Stimulated activated effector memory CD8-positive, alpha-beta T cell treated with anti-CD3 and anti-CD28 coated beads, Interleukin-12 subunit alpha, Interleukin-12 subunit beta, amount 100 ng/mL, for 72 hours (primary cell): ENCODE measurements around the gene AQP3.
"Not testable (repeated sequence)": the region's sequence is repeated elsewhere in the genome, so short reads cannot be mapped to it uniquely, and the experiment has no call there.

Experiments
- ATAC-seq: fragments of 150-1000 bp; cut with Tn5 transposase; 2 replicates; pipeline ENCODE4 v1.10.0; 2021
- DNase-seq, 2 donors: peaks; one replicate each; pipeline ENCODE4 v3.0.0; 2021 to 2022; ENCODE audit warnings: low spot score in 2 of 2
- H3K27ac Mint-ChIP-seq: one replicate; pipeline ENCODE4 v1.8.0; 2022; ENCODE audit warnings: mild to moderate bottlenecking, mixed read lengths
- H3K36me3 Mint-ChIP-seq: one replicate; pipeline ENCODE4 v1.8.0; 2022; ENCODE audit warnings: mild to moderate bottlenecking, mixed read lengths
- H3K4me1 Mint-ChIP-seq: one replicate; pipeline ENCODE4 v1.8.0; 2022; ENCODE audit warnings: mixed read lengths
- H3K4me3 Mint-ChIP-seq: one replicate; pipeline ENCODE4 v1.8.0; 2022; ENCODE audit warnings: mild to moderate bottlenecking, mixed read lengths
- H3K9me3 Mint-ChIP-seq: one replicate; pipeline ENCODE4 v1.8.0; 2022; ENCODE audit warnings: mixed read lengths

Gene AQP3

DNA sequence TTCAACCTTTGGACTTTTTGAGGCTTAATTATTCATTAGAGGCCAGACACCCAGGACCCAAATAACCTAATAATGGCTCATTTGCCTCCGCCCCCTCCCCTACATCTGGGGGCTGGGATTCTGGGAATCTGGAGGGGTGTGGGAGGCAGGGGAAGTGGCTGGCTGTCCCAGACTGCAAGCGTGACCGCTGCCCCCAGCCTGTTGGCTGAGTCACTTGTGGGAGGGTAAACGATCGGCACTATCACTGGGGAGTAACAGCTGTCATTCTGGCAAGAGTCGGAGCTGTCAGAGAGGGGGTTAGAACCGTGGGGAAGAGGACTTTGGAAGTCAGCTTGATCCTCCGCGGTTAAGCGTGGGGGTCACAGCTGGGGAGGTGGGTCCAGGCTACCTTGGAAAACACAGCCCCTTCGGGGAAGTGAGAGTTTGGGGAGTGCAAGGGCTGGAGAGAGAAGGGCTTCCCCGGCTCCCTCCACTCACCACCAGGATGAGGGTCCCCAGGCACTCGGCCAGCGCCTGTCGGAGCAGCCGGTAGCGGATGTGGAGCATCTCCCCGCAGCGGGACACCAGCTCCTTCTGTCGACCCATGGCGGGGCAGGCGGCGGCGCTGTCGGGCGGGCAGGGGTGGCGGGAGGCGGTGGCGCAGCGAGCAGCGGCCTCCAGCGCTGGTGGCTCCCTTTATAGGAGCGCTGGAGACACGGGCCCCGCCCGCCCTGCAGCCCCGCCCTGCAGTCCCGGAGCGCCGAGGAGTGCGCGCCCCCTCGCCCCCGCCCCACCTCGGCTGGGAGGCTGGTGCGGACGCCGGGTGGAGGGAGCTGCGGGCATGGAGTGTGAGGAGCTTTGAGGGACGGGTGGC, at the start of gene AQP3:
AQP3 (minus strand) TSS at position 648 of the 853 bp plus-strand sequence; CDS start at position 585, 63 bp downstream.
- peaks cover 16% of the 10 kb centered on the region for H3K36me3 Mint-ChIP-seq
- peak within 1 kb of the TSS; percentile 95 for H3K4me3 Mint-ChIP-seq
- peak within 1 kb of the TSS; percentile 96 for H3K27ac Mint-ChIP-seq
- DNase-seq (peak; percentile 42 to 80), ATAC-seq (peak; percentile 81)
- peaks cover 61% of the 10 kb centered on the region for H3K4me1 Mint-ChIP-seq
- no peaks in the 10 kb centered on the region for H3K9me3 Mint-ChIP-seq

DNA sequence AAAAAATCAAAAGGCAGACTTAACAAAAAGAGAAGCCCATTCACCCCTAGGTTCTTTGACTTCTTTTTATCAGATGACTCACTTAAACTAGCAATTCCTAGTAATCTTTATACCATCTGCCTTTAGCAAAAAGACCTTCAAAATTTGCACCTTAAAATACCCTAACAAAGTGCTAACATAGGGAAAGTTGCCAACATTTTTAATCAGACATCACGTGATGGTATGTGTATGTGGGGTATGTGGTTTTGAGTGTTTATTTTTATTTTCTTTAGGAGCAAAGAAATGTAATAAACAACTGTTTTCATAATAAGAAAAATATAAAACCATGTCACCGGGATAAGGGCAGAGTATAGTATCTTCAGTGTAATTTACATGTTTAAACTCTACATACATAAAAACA, 46.4 kb upstream of the AQP3 start:
- not testable (repeated sequence) for ATAC-seq, H3K9me3 Mint-ChIP-seq, H3K4me3 Mint-ChIP-seq, H3K27ac Mint-ChIP-seq, H3K4me1 Mint-ChIP-seq, DNase-seq, H3K36me3 Mint-ChIP-seq

DNA sequence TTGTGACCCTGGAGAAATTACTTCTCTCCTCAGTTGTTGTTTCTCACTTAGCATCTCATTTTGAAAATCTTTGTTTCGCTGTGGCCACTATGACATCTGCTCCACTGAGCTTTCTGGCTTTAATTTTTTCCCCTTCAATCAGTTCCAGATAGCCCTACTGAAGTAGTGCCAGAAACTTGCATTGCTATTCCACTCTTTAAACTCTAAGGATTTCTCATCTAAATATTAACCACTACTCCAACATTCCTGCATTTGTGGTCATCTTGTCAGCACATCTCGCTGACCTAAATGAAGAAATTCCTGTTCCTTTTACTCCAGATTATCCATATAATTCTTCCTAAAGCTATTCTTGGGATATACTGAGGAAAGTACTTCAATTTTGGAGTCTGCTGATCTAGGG, 41.7 kb upstream of the AQP3 start:
- Mint-ChIP-seq H3K27ac (no peak overlapping the region), H3K4me3 (no peak overlapping the region), H3K4me1 (no peaks in the 10 kb centered on the region), H3K9me3 (no peaks in the 10 kb centered on the region), H3K36me3 (no peaks in the 10 kb centered on the region)
- ATAC-seq (no peak), DNase-seq (no peak)

DNA sequence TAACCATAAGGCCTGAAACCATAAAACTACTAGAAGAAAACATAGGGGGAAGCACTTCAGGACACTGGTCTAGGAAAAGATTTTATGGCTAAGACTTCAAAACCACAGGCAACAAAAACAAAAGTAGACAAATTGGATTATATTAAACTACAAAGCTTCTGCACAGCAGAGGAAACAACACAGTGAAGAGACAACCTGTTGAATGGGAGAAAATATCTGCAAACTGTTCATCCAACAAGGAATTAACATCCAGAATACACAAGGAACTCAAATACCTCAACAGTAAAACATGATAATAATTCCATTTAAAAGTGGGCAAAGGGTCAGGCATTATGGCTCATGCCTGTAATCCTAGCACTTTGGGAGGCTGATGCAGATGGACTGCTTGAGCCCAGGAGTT, 37.9 kb upstream of the AQP3 start:
- H3K36me3 Mint-ChIP-seq, DNase-seq, ATAC-seq, H3K4me1 Mint-ChIP-seq, H3K27ac Mint-ChIP-seq, H3K9me3 Mint-ChIP-seq, H3K4me3 Mint-ChIP-seq: not testable (repeated sequence)

- H3K9me3 Mint-ChIP-seq, result no peaks in the 10 kb centered on the region
- H3K36me3 Mint-ChIP-seq, result peaks cover 7% of the 10 kb centered on the region
- H3K27ac Mint-ChIP-seq, result no peak overlapping the region
- H3K4me1 Mint-ChIP-seq, result no peaks in the 10 kb centered on the region
- H3K4me3 Mint-ChIP-seq, result no peak overlapping the region
- ATAC-seq (no peak), DNase-seq (no peak)
Measured at GRCh38 chr9:33480976-33481375, 33.6 kb upstream of the AQP3 start.

DNA sequence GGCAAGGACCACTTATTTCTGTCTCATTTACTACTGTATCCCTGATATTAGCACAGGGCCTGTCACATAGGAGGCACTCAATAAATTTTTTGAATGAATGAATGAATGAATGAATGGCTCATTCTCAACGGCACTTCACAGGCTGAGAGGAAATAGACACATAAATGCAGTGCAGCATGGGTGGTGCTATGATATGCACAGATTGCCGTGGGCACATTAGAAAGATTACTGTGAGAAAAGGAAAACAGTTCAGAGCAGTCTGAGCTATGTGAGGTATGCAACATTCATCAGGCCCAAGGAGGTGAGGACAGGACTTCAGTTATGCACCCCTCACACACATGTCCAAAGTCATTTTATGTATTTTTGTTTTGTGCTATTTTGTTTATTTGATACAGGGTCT, 32.7 kb upstream of the AQP3 start:
- DNase-seq (no peak), ATAC-seq (no peak)
- H3K4me3 Mint-ChIP-seq, result no peak overlapping the region
- H3K27ac Mint-ChIP-seq, result no peak overlapping the region
- no peaks in the 10 kb centered on the region for H3K9me3 Mint-ChIP-seq
- H3K36me3 Mint-ChIP-seq, result peaks cover 7% of the 10 kb centered on the region
- H3K4me1 Mint-ChIP-seq, result no peaks in the 10 kb centered on the region

DNA sequence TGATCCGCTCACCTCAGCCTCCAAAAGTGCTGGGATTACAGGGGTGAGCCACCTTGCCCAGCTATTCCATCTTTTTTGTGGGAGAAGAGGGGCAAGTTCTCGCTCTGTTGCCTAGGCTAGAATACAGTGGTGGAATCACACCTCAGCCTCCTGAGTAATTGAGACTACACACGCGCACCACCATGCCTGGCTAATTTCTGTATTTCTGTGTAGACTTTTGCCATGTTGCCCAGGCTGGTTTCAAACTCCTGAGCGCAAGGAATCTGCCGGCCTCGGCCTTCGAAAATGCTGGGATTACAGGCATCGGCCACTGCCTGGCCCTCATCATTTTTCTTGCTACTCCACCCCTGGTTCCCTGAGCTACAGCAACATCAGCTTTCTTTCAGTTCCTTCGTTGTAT, 29.1 kb upstream of the AQP3 start:
- no peaks in the 10 kb centered on the region for H3K9me3 Mint-ChIP-seq
- no peak overlapping the region for H3K4me3 Mint-ChIP-seq
- no peak overlapping the region for H3K27ac Mint-ChIP-seq
- DNase-seq, result no peak
- peaks cover 23% of the 10 kb centered on the region for H3K36me3 Mint-ChIP-seq
- no peak for ATAC-seq
- H3K4me1 Mint-ChIP-seq, result peaks cover 18% of the 10 kb centered on the region

- Mint-ChIP-seq H3K9me3 (no peaks in the 10 kb centered on the region), H3K27ac (no peak overlapping the region), H3K36me3 (peaks cover 34% of the 10 kb centered on the region), H3K4me3 (peak overlapping the region; percentile 89), H3K4me1 (peaks cover 22% of the 10 kb centered on the region)
- no peak for DNase-seq
- ATAC-seq, result no peak
Measured at GRCh38 chr9:33475357-33475756, 28.0 kb upstream of the AQP3 start.

GRCh38 chr9:33473643-33474352, 26.4 kb upstream of the AQP3 start, which contains the start of gene NOL6:
TSS of gene NOL6 (minus strand) at chr9:33473924. CDS start at chr9:33473842, 82 bp downstream.
- ATAC-seq (peak; percentile 98), DNase-seq (peak; percentile 89 to 98)
- Mint-ChIP-seq H3K4me1 (peaks cover 22% of the 10 kb centered on the region), H3K36me3 (peaks cover 50% of the 10 kb centered on the region), H3K9me3 (no peaks in the 10 kb centered on the region), H3K27ac (peak within 1 kb of the TSS; percentile 95), H3K4me3 (peak within 1 kb of the TSS; percentile 89)

GRCh38 chr9:33472881-33473615, 25.7 kb upstream of the AQP3 start:
- Mint-ChIP-seq H3K4me1 (peaks cover 22% of the 10 kb centered on the region), H3K4me3 (peak overlapping the region; percentile 89), H3K27ac (peak overlapping the region; percentile 95), H3K36me3 (peaks cover 58% of the 10 kb centered on the region), H3K9me3 (no peaks in the 10 kb centered on the region)
- ATAC-seq, result no peak
- DNase-seq, result no peak

- Mint-ChIP-seq H3K27ac (peak overlapping the region; percentile 18), H3K9me3 (no peaks in the 10 kb centered on the region), H3K36me3 (peaks cover 65% of the 10 kb centered on the region), H3K4me1 (peaks cover 22% of the 10 kb centered on the region), H3K4me3 (peak overlapping the region; percentile 89)
- no peak for DNase-seq
- ATAC-seq, result no peak
Measured at GRCh38 chr9:33472171-33472880, 24.9 kb upstream of the AQP3 start.

DNA sequence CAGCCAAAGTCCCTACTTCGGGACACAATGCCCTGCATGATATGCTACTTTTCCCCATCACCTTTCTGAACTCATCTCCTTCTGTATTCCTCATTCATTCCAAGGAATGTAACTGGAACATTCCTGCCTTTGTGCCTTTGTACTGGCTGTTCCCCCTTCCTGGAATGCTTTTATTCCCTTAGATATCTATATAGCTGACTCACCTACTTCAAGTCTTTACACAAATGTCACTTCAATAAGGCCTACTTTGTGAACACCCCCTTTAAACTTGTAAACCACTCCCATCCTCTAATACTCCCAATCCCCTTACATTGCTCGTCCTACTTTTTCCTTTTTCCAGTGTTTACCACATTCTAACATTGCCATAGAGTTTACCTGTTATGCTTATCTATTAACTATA, 24.0 kb upstream of the AQP3 start:
- ATAC-seq, result no peak
- Mint-ChIP-seq H3K9me3 (no peaks in the 10 kb centered on the region), H3K36me3 (peaks cover 68% of the 10 kb centered on the region), H3K4me3 (peak overlapping the region; percentile 89), H3K4me1 (peaks cover 22% of the 10 kb centered on the region), H3K27ac (peak overlapping the region; percentile 18)
- DNase-seq, result no peak

GRCh38 chr9:33469891-33470290, 22.5 kb upstream of the AQP3 start:
- peak overlapping the region; percentile 73 for H3K27ac Mint-ChIP-seq
- no peaks in the 10 kb centered on the region for H3K9me3 Mint-ChIP-seq
- ATAC-seq (no peak), DNase-seq (no peak)
- H3K4me1 Mint-ChIP-seq, result peaks cover 22% of the 10 kb centered on the region
- H3K4me3 Mint-ChIP-seq, result no peak overlapping the region
- peaks cover 82% of the 10 kb centered on the region for H3K36me3 Mint-ChIP-seq

GRCh38 chr9:33468797-33469621, 21.6 kb upstream of the AQP3 start:
- Mint-ChIP-seq H3K4me1 (peaks cover 22% of the 10 kb centered on the region), H3K4me3 (no peak overlapping the region), H3K9me3 (no peaks in the 10 kb centered on the region), H3K36me3 (peaks cover 89% of the 10 kb centered on the region), H3K27ac (peak overlapping the region; percentile 73)
- no peak for DNase-seq
- ATAC-seq, result no peak
